ENCODE data around the gene ZNF839.

The ZNF839 gene

GRCh38 chr14:102319351-102320032, at the start of gene ZNF839:
ZNF839 (plus strand) TSS chr14:102319746; CDS start chr14:102319766, 20 bp downstream.
- Histone ChIP-seq H3K36me3 (replicated peaks) (no peaks in the 10 kb centered on the region), H3K4me3 (ENCODE audit: low read depth, low read length) (peak within 1 kb of the TSS; percentile 82), H3K27me3 (replicated peaks) (no peaks in the 10 kb centered on the region), H3K27ac (peak within 1 kb of the TSS; percentile 94)
- peak; percentile 90 for DNase-seq
- in situ Hi-C loops (cut with HindIII; ENCODE audit: low pct_ligation_motif_present, low sequenced_read_pairs), result loop anchor here (10.0 kb wide), 1 partner anchor 85 kb away; no protein-coding TSS in a partner anchor
- TF ChIP-seq, protein P1, sequence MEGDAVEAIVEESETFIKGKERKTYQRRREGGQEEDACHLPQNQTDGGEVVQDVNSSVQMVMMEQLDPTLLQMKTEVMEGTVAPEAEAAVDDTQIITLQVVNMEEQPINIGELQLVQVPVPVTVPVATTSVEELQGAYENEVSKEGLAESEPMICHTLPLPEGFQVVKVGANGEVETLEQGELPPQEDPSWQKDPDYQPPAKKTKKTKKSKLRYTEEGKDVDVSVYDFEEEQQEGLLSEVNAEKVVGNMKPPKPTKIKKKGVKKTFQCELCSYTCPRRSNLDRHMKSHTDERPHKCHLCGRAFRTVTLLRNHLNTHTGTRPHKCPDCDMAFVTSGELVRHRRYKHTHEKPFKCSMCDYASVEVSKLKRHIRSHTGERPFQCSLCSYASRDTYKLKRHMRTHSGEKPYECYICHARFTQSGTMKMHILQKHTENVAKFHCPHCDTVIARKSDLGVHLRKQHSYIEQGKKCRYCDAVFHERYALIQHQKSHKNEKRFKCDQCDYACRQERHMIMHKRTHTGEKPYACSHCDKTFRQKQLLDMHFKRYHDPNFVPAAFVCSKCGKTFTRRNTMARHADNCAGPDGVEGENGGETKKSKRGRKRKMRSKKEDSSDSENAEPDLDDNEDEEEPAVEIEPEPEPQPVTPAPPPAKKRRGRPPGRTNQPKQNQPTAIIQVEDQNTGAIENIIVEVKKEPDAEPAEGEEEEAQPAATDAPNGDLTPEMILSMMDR (IDR thresholded peaks at IDR 0.05; ENCODE audit: low read depth, low read length, missing control alignments), result no peak

DNA sequence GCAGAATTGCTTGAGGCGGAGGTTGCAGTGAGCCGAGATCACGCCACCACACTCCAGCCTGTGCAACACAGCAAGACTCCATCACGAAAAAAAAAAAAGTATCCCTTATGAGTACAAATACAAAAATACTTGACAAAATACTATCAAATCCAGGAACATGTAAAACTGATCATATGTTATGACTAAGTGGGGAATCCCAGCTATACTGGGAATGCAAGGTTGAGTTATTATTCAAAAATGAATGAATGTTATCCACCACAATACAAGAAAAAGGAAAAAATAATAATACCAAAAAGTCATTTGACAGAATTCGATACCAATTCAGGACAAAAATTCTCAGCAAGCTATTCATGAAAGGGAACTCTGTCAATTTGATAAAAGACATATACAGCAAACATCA, 47.2 kb upstream of the ZNF839 start:
- Histone ChIP-seq H3K4me3 (ENCODE audit: low read depth, low read length) (no peak overlapping the region), H3K27ac (peak overlapping the region; percentile 93), H3K27me3 (replicated peaks) (no peaks in the 10 kb centered on the region), H3K36me3 (replicated peaks) (no peaks in the 10 kb centered on the region)
- DNase-seq, result no peak
- in situ Hi-C loops (cut with HindIII; ENCODE audit: low pct_ligation_motif_present, low sequenced_read_pairs), result no loop called here
- TF ChIP-seq, protein P1 (IDR thresholded peaks at IDR 0.05; ENCODE audit: low read depth, low read length, missing control alignments), result no peak

DNA sequence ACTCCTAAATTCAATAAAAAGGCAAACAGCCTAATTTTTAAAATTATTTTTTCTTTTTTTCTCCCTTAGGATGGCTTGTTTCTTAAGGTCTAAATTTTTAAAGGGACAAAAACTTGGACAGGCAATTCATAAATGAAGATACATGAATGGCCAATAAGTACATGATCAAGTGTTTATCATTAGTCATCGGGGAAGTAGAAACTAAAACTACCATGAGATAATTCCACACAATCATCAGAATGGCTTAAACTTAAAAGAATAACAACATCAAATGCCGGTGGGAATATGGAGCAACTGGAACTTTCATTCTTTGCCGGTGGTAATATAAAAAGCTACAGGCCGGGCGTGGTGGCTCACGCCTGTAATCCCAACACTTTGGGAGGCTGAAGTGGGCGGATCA, 43.7 kb upstream of the ZNF839 start:
- TF ChIP-seq, protein P1 (IDR thresholded peaks at IDR 0.05; ENCODE audit: low read depth, low read length, missing control alignments), result no peak
- no peaks in the 10 kb centered on the region for H3K27me3 ChIP-seq (replicated peaks)
- no peaks in the 10 kb centered on the region for H3K36me3 ChIP-seq (replicated peaks)
- peak overlapping the region; percentile 22 for H3K27ac ChIP-seq
- no peak overlapping the region for H3K4me3 ChIP-seq (ENCODE audit: low read depth, low read length)
- in situ Hi-C loops (cut with HindIII; ENCODE audit: low pct_ligation_motif_present, low sequenced_read_pairs), result no loop called here
- DNase-seq, result no peak

GRCh38 chr14:102277874-102278630, 41.5 kb upstream of the ZNF839 start:
- in situ Hi-C loops (cut with HindIII; ENCODE audit: low pct_ligation_motif_present, low sequenced_read_pairs), result no loop called here
- TF ChIP-seq, protein P1 (IDR thresholded peaks at IDR 0.05; ENCODE audit: low read depth, low read length, missing control alignments), result no peak
- no peaks in the 10 kb centered on the region for H3K27me3 ChIP-seq (replicated peaks)
- H3K27ac ChIP-seq, result peak overlapping the region; percentile 98
- no peak for DNase-seq
- no peak overlapping the region for H3K4me3 ChIP-seq (ENCODE audit: low read depth, low read length)
- H3K36me3 ChIP-seq (replicated peaks), result peaks cover 3% of the 10 kb centered on the region

DNA sequence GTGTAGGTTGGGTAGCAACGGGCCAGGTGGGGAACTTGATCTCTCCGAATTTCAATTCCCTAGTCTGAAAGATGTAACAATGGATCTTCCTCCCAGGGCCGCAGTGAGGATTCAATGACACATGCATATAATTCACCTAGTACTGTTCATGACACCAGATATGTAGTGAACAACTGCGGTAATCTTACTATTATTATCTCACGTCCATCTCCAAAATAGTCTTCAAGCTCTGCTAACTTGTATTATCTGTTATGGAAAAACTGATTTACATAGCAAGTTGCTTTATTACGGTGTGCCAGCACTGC, 41.0 kb upstream of the ZNF839 start:
- Histone ChIP-seq H3K4me3 (ENCODE audit: low read depth, low read length) (no peak overlapping the region), H3K27me3 (replicated peaks) (no peaks in the 10 kb centered on the region), H3K27ac (peak overlapping the region; percentile 98), H3K36me3 (replicated peaks) (peaks cover 3% of the 10 kb centered on the region)
- in situ Hi-C loops (cut with HindIII; ENCODE audit: low pct_ligation_motif_present, low sequenced_read_pairs), result no loop called here
- no peak for DNase-seq
- TF ChIP-seq, protein P1 (IDR thresholded peaks at IDR 0.05; ENCODE audit: low read depth, low read length, missing control alignments), result no peak

Measured in brain microvascular endothelial cell (primary cell).